HG02588 (cell line): Measurements from ENCODE around the gene ENTHD1.

Experiments used
- ATAC-seq: cut with Tn5 transposase; IDR thresholded peaks from one replicate; pipeline ENCODE4 v1.9.1; 2021; ENCODE audit warnings: mild to moderate bottlenecking, moderate library complexity; ENCODE audit not compliant: unreplicated experiment

The ENTHD1 gene

GRCh38 chr22:39893526-39893925, at the start of gene ENTHD1:
TSS of gene ENTHD1 (minus strand) at chr22:39893760. CDS start at chr22:39887748, 6,012 bp downstream.
- ATAC-seq, result no peak

- no peak for ATAC-seq
Observed at GRCh38 chr22:39943337-39943736, 49.8 kb upstream of the ENTHD1 start.

GRCh38 chr22:39942439-39943230, 49.1 kb upstream of the ENTHD1 start:
- no peak for ATAC-seq

GRCh38 chr22:39941601-39942000, 48.0 kb upstream of the ENTHD1 start:
- ATAC-seq, result no peak

DNA sequence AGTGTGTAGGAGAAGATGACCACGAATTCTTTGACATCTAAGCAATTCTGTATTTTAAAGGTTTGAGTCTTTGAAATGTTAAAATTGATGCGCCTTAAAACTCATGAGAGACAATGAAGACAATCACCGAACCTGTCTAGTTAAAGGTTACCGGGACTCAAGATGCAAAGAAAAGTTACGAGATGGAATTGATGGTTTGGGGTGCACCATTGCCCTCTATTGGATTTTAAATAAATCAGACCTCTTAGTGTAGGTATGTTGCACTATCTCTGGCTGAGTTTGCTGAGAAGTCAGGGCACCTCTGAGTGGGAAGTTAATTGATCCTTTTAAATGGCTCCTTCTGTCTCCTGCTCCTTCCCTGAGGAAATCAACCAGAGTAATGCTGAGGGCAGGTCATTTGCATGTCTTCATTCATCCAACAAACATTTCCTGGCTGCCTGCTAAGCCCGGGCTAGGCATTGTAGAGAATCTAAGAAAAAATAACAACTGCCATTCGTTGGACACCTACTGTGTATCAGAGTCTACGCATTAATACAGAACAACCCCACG, 47.3 kb upstream of the ENTHD1 start:
- no peak for ATAC-seq

- ATAC-seq, result no peak
Observed at GRCh38 chr22:39939830-39940229, 46.3 kb upstream of the ENTHD1 start.

DNA sequence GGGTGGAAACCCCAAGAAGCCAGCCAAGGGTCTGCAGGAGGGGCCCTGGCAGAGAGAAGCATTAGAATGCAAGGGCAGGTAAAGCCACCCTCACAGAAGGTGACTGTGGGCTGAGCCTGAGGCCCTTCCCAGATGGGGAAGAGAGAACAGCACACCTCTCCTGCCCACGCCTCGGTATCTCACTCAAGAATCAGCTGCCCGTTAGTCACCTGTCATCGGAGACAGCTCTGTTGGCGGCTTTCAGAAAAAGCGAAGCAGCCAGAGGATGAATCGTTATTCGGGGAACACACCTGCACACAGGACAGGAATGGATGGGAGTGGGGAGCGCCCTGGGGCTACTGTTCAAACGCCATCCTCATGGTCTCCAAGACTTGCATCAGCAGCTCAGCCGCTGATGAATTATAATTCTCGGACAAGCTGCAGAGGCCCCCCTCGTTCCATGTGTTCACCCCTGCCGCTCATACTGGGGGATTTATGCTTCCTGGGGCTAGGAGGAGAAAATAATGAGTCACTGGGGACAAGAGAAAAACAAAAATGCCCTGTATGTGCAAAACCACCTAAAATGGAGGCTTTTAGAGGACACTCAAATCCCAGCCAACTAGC, 45.0 kb upstream of the ENTHD1 start:
- ATAC-seq, result no peak

DNA sequence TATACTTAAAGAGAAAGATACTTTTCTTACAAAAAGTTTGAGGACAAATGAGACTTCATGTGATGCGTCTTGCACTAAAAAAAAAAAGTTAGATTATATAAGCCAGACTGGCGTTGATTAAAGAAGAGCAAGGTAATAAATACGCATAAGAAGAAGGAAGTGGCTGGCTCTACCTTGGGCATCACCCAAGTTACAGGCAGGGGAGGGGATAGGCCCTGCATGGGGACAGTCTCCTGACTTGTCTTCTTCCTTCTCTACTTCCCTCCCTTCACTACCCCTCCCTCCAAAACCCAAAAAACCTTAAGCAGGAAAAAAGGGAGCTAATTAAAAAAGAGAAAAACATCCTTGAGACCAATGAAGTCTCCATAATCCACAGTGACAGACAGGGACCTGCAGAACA, 44.3 kb upstream of the ENTHD1 start:
- no peak for ATAC-seq

GRCh38 chr22:39936523-39937145, 43.1 kb upstream of the ENTHD1 start:
- no peak for ATAC-seq

GRCh38 chr22:39935612-39936011, 42.1 kb upstream of the ENTHD1 start:
- no peak for ATAC-seq

GRCh38 chr22:39935116-39935515, 41.6 kb upstream of the ENTHD1 start:
- ATAC-seq, result no peak

DNA sequence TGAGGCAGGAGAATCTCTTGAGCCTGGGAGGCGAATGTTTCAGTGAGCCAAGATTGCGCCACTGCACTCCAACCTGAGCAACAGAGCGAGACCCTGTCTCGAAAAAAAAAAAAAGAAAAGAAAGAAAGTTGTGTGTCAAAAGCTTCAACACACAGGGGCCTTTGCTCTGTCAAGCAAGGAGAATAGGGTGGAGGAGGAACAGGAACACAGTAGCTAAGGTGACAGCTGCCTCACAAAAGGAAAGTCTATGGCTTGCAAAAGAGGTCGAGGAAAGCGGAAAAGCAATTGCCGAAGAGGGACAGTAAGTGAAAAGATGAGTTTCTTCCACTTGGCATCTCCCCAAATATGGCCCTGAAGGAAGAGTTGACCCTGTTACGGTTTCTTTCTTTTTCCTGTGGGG, 40.2 kb upstream of the ENTHD1 start:
- no peak for ATAC-seq

DNA sequence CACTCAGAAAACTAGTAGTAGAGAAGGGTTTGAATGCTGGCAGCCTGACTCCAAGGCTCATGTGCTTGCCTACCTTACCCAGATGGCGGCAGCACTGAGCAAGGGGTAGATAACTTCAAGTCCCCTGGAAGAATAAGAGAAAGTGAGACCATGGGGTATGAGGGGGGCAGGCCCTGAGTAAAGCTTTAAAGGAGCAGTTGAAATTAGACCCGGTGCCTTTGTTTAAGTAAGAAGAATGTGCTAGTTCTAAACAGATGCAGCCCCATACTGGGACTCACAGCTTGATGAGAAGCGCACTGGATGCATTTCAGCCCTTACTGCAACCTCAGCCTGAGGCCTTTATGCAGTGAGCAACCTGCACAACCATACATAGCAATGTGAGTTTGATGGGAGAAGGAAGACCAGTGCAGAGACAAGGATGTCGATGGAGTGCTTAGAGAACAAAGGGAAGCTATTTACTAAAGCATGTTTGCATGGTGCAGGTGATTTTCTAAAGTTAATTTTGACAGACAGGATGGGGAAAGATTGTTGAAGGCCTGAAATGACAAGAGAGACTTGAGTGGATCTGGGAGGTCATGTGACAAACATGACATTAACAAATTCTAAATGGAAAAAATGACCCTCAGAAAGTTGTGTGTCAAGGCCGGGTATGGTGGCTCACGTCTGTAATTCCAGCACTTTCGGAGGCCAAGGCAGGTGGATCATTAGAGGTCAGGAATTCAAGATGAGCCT, 39.5 kb upstream of the ENTHD1 start:
- no peak for ATAC-seq

DNA sequence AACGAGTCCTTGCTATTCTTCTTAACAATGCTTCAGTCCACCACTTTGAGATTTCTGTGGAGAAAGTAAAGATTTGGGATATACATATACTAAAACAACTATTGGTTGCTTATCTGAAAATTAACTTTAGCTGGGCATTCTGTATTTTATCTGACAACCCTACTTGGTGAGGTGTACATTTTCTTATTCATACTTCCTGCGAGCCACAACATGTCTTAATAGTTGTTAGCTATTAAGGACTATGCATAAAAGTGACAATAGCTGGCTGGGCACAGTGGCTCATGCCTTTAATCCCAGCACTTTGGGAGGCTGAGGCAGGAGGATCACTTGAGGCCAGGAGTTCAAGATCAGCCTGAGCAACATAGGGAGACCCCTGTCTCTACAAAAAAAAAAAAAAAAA, 38.6 kb upstream of the ENTHD1 start:
- ATAC-seq, result no peak

DNA sequence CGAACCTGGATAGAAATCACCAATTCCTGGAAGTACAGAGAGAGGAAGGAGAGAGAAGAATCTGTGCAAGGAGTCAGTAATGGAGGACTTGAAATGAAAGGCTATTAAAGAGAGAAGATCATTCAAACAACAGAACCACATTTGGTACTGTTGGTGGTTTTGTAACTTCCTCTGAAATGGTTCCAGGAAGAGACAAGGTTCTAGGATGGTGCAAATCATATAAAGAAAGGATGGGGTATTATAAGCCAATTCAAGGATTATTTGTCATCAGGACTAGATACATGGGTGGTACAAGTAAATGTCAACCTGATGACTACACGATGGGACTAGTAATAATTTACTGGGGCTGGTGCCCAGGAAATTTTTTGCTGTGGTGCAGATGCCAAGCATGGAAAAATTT, 37.7 kb upstream of the ENTHD1 start:
- no peak for ATAC-seq

DNA sequence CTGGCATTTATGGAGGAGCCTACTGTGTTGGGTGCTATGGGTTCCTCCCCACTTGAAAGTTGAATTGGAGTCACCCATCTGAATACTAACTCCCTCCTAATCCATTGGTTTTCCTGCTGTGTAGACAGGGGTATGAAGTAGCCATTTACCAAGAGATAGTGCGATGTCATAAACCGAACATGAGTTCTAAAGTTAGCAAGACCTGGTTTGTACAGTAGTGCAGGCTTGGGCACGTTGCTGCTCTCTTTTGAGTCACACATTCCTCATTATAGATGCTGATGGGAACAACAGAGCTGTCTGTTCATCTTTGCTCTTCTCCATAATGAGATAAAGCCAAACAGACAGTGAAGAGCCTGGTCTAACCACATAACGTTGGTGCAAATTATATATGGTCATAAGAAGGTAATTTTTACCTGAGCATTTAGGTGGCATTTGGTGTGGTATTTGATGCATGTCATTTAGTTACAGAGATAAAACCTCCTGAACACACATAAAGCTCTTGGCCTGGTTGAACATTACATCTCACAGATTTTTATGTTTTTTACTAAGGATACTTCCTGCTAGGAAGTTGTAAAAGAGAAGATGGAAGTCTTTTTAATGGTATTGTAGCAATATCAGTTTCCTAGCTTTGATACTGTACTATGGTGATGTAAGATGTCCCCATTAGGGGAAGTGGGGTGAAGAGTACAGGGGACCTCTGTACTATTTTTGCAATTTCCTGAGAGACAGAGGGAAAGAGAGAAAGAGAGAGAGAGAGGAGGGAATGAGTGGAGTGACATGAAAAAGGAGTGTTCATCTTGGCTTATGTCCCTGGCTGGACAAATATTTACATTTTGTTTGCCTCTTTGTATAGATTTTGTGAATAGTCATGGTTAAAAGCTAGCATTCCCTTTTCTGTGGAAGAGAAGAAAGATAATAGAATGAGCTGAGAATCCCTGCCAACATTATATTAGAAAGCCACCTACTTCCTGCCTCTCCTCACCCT, 35.3 kb upstream of the ENTHD1 start:
- ATAC-seq, result no peak

DNA sequence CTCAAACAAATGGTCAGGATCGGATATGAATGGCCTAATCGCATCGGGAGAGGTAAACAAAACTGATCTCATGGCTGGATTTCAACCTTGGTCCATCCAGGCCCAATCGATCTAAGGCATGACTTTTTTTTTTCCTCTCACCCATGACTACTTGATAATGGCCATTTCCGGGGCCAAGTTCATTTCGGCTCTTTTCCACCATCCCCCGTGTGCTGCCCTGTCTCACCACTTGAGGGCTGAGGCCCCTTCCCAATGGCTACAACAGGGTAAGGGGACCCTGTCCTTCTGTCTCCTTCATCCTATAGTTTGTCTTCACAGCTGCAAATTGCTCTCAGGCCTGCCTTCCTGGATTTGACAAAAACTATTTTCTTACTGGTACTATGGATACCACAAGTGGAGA, 34.0 kb upstream of the ENTHD1 start:
- no peak for ATAC-seq

DNA sequence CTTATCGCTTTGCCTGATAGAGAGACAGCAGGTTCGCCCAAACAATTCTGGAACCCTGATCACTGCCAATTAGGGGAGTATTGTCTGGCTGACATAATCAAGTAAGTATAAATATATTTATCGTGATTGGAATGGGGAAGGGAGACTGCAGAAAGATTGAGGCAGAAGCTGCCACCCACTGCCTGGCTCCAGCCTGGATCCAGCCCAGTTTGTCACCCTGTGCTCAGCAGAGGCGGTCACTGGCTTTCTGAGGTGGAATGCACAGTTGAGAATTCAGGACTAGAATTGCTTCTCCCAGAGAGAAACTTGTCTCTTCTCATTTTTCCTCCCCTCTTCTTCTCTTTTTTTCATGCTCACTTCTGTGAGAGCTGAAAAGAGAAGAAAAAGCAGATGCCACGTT, 33.2 kb upstream of the ENTHD1 start:
- no peak for ATAC-seq

DNA sequence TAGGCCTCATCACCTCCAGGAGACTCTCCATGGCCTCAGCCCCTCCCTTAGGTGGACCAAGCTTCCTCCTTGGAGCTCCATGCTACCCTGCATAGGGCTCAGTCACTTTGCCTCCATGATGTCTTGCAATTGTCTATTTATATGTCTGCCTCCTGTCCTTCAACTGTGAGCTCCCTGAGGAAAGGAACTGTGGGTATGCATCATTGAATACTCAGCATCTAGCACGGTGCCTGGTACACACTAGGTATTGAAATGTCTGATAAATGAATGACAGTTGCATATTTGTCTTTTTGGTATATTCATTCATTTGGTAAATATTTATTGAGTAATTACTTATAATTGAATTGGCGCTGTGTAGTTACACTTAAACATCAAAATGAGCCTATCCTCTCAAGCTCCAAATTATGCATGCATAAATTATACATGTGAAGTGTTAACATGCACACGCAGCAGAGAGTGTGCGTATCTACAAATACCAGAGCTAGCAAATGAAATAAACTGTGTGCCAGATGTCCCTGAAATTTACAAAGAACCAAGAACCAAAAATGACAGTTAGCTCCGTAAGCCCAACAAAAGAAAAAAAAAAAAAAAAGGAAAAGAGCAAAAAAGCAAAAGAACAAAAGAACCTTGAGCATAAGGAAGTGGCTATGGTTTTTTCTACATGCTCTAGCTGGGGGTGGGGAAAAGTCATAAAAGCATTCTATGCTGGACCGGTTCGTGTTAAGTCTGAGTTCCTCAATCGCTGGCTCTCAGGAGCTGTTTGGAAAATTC, 32.5 kb upstream of the ENTHD1 start:
- ATAC-seq, result no peak
